GM20431 (cell line): Measurements from ENCODE around the gene SOSTDC1.
"Not testable (repeated sequence)": the region's sequence is repeated elsewhere in the genome, so short reads cannot be mapped to it uniquely, and the experiment has no call there.

Experiments used
- in situ Hi-C: fragments of 300-500 bp; cut with MseI, MboI; formaldehyde crosslinking; loops from one replicate; pipeline ENCODE4 v1.15.0; 2020; ENCODE audit warnings: low sequenced_read_pairs; ENCODE audit not compliant: unreplicated experiment

The SOSTDC1 gene

DNA sequence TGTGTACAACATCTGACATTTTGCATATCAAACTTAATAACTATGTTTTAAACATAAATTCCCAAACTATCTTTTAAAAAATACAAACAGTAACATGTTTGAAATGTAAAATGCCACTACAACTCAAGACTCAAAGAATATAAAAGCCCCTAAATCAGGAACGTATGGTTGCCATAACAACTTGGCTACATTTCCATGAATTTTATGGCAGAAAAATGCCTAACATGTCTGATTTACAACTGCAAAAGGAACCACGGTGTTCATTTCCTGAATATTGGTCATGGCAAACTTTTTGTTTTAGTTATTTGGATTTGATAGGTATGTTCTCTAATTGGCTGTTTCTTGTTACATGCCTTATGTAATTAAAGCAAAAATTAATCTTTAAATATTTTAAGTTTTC lies 2.0 kb downstream of the SOSTDC1 start:
- in situ Hi-C loops: no loop called here

DNA sequence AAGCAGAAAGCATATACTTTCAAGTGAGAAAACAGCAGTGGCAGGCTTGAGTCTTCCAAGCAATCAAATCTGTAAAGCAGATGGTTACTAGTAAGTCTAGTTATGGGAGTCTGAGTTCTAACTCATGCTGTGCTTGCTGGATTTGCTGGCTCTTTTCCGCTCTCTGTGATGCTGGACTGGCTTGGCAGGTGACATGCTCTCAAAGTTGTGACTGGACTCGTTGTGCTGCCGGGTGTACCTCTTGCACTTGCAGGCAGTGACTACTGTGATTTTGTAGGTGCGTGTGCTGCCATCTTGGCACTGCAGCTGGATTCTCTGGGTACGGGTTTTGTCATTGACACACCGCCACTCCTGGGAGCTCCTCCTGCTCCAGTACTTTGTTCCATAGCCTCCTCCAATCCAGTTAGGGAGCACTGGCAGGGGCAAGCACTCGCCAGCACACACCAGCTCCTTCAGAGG lies 3.1 kb downstream of the SOSTDC1 start:
- in situ Hi-C loops: no loop called here

DNA sequence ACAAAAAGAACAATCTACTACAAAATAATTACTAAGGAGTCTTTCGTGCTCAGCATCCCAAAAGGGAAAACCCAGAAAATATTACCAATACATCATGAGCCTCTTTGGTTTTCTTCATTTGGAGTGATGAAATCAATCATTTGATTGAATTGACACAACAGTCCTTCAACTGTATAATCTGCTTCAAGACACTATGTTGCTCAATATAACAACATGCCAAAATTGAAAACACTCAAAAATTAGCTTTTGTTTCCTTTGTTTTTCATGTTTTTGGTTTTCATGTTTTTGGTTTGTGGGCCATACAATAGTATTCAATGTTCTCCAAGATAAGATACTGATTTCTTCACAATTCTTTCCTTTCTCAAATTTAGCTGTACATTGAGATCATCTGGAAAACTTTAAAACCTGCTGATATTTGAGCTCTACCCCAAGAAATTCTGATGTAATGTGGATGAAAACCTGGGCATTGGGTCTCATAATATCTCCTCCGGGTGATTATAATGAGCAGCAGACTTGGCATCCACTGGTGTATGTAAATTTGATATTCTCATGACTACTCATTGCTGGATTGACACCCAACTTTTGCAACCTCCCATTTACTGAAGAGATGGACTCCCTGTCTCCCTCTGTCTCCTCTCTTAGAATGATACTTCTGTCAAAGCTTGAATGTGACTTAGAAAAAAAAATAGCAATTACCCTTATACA lies 4.6 kb downstream of the SOSTDC1 start:
- in situ Hi-C loops: no loop called here

DNA sequence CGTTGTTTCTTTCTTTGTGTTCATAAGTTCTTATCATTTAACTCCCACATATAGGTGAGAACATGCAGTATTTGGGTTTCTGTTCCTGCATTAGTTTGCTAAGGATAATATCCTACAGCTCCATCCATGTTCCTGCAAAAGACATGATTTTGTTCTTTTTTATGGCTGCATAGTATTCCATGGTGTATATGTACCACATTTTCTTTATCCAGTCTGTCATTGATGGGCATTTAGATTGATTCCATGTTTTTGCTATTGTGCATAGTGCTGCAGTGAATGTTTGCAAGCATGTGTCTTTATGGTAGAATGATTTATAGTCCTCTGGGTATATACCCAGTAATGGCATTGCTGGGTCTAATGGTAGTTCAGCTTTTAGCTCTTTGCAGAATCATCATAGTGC lies 9.2 kb downstream of the SOSTDC1 start:
- in situ Hi-C loops: not testable (repeated sequence)

DNA sequence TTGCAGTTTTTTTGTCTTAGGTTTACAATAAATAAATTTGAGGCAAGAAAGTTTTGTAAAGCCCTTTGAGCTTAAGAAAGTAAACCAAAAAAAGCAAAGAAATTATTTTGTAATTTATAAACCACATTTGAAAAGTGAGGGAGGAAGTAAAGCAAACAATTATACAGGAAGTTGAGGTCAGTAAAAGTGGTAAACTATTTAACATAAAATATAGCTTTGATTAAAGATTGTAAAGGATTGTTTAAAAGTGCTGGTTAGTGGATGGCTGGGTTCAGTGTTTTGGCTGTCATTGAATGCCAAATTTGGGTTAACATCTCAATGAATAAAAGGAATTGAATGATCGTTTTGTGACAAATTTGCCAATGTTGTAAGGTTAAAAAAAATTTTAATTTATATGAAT lies 9.9 kb downstream of the SOSTDC1 start:
- in situ Hi-C loops: no loop called here

DNA sequence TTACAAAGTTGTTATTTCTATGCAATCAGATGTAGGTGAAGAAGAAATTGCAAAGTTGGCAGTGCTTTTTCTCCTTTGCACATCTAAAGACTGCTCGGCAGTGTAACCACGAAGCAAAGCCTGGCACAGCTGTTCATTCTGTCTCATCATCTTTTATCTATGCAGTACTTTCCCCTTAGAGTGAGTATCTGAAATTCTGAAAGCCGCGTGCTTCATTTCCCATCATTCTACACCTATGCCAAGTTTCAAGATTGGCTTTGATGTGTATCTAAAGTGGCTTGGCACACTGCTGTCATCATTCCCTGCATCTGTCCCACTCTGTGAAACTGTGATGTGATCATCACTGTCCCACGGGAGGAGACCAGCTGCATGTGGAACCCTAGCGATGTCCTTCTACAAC lies 15.2 kb downstream of the SOSTDC1 start:
- in situ Hi-C loops: no loop called here

DNA sequence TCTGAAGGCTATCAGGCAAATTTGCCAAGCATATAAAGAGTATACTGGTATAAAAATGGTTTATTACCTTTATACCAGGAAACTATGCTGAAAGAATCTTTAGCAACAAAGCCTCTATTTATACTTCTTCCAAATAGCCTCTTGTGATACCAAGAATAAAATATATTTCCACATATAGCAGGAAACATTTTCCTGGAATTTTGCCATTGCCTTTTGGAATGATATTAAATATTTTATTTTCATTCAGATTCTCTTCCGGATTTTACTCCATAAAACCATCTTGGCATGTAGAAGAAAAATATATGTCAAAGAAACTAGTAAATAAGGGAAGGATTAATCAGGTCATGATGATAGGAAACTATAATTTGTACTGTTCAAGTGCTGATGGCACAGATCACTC lies 17.7 kb downstream of the SOSTDC1 start:
- in situ Hi-C loops: no loop called here

DNA sequence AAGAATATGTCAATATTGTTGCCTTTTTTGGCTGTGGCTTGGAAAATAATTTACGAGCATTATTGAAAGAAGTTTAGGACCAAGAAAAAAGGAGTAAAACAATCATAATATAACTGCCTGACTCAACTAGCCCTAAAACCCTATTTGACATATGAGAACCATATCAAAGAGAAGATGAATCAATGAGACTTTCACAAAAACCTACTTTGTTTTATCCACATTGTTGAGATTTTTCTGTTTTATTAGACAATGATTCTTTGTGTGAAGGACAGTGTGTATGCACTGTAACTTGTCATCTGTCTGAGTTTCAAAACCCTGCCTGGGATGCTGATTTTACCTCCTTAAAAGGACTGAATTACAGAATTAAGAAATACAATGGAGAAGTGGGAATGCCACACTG lies 19.0 kb downstream of the SOSTDC1 start:
- in situ Hi-C loops: no loop called here

DNA sequence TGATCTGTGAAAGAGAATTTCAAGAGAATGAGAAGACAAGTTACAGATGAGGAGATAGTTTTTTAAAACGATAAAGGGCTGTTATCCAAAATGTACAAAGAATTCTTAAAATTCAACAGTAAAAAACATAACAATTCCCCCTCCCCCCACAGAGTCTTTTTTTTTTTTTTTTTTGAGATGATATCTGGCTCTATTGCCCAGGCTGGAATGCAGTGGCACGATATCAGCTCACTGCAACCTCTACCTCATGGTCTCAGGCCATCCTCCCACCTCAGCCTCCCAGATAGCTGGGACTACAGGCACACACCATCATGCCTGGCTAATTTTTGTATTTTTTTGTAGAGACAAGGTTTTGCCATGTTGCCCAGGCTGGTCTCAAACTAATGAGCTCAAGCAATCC lies 21.7 kb downstream of the SOSTDC1 start:
- in situ Hi-C loops: not testable (repeated sequence)

DNA sequence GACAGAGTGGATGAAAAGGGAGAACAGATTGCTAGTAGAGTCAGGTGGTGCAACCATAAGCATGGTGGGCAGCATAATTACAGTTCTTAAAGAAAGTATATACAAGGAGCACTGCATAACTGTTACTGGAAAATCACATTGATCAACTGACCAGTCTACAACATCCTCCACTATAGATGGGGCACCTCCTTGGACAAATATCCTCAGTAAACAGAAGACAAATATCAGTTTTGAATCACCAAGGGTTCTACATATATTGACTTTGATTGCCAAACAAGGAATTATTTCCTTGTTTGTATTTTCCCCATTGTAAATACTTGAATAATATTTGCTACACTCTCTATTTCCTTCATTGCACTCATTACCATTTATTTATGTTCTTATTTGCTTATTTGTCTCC lies 26.6 kb downstream of the SOSTDC1 start:
- in situ Hi-C loops: no loop called here

DNA sequence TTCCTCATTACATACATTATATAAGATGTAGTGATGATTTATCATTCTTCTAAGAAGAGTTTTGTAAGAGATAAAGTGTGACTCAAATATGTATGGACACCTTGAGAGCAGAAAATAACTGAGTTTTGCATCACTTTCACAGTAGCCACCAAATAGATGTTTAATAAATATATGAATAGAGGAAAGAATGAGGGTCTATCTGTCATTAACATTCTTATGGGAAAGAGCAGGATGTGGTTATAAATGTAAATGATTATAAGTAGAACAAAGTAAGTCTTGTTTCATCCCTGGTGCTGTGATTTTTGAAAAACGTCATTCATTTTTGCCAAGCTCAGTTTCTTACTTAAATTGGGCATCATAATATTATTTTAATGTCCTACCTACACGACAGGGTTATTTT lies 29.2 kb downstream of the SOSTDC1 start:
- in situ Hi-C loops: no loop called here

DNA sequence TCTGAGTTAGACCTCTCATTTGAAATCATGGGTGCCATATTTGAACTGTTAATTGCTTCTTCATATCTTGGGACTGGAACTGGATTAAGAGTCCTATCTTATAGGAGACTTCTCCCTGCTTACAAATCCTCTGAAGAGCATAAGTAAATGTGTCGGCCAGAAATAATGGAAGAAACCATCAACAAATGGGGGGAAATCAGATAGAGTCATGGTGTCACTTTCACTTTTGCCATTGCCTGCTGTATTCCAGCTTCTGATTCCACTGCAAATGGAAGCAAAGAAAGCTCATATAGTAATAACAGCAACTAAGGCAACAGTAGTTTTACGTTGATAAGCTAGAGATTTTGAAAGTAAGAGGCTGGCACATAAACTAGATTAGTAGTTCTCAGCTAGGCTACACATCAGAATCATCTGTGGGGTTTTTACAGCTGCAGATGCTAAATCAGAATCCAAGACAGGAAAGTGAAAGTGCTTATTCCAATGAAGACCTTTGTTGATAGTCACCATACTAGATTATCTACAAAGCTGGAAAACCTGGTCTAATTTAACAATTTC lies 31.9 kb downstream of the SOSTDC1 start:
- in situ Hi-C loops: no loop called here

DNA sequence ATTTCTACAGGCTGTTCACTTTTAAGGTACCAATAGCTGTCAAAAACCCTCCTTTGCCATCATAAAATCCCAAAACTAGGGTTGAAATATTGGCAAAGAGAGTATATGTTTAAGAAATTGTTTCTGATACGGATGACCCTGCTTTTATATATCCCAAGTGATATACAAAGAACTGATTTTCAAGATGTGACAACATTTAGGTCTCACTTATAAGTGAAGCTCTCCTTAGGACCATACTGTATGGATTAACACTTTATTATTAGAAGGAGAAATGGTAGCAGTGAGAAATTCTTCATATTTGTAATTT lies 33.2 kb downstream of the SOSTDC1 start:
- in situ Hi-C loops: no loop called here

DNA sequence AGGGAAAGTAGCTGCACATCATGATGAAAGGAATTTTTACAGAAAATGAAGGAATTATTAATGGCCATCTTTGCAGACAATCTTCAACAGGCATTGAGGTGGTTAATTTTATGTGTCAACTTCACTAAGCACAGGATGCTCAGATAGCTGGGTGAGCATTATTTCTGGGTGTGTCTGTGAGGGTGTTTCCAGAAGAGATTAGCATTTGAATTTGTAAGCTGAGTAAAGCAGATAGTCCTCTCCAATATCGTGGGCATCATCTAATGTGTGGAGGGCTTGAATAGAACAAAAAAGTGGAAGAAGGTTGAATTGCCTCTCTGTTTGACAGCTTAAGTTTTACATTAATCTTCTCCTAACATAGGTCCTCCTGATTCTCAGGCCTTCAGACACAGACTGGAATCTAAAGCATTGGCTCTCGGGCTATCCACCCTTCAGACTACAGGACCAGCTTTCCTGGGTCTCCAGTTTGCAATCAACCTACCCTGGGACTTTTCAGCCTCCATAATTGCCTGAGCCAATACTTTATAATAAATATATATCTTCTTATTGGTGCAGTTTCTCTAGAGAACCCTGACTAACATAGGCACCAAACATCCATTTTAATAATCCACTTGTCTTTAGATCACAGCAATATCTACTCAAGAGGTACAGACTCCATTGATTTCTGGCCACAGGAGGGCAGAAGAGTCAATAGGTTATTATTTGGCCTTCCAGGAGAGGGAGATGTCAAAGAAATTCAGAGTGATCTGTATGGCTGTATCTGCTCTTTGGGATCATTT lies 33.7 kb downstream of the SOSTDC1 start:
- in situ Hi-C loops: no loop called here

DNA sequence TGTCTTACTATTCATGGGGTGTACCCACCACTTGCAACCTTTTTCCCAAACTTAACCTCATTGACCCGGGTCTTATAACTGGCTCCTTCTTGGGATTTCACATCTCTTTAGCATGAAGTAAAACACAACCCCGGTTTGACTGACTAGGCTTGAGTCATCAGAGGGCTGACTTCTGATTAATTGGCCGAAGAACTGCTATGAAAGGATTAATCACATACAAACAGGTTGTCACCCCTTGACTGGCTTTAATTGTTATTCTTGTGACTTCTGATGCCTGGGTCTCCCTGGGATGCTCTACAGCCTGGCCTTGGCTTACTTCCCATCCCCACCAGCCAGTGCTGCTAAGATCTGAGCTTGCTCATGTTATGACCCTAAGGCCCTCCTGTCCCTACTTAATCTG lies 35.4 kb downstream of the SOSTDC1 start:
- in situ Hi-C loops: no loop called here

DNA sequence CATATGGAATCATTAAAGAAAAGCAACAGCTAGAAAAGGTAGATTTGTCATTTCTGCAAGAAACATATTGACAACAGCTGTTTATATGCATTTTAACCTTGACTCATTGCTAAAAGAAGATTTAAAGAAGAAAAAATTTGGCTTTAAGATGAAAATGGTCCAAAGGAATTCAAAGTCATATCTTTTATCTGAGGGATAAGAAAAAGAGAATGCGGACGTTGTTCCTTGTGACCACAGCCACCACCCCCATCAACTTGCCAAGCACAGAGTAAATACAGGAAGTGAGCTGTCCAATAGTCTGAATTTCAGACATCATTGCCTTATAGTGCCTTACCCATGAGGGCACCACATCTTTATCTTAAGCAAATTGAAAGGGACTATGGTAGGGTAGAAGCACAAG lies 36.9 kb downstream of the SOSTDC1 start:
- in situ Hi-C loops: no loop called here

DNA sequence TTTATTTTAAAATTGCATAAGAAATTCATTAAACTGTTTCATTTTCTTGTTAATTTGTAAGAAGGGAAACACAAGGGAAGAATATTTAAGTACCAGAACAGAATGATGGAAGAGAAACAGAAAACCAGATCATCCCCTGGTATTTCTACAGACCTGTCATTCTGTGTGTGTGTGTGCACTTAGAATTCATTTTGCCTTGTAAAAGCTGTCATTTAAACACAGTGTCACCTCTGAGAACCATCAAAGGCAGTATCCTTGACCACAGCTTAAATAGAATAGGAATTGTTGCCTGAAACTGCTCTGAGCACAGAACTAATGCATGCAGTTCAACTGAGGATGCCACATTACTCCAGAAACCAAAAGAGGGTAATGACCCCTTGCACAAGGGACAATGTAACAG lies 37.4 kb downstream of the SOSTDC1 start:
- in situ Hi-C loops: no loop called here

DNA sequence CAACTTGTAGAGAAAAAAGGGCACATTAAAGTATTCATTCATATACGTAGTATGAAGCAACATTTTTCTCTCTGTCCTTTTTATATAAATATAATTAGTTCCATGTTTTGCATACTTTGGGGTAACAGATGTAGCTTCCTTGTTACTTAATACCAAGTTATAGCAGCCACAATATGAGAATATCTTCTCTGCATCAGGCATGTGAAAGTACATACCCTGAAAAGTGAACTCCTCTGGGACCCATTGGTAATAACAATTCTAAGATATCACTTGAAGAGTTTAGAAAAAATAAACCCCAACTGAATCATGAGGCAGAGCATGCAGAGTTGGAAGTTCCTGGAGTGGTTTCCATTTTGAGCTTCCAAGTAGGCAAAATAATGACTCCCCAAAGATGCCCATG lies 41.8 kb downstream of the SOSTDC1 start:
- in situ Hi-C loops: no loop called here

DNA sequence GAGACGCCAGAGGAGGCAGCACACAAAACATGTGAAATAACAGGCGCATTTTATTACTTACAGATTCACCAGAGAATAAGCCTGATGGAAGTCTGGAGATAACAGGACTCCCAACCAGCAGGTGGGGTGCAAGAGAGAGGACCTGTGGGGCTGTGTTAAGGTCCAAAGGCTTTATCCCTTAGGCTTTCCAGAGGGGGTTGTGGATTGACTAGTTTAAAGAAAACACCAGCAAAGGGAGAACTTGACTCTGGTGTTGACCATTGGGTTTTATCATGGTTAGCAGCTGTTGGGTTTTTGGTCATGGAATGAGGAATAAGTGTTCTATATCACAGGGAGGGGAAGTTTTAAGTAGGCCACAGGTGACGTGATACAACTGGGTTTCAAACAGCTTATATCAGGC lies 42.6 kb downstream of the SOSTDC1 start:
- in situ Hi-C loops: no loop called here

DNA sequence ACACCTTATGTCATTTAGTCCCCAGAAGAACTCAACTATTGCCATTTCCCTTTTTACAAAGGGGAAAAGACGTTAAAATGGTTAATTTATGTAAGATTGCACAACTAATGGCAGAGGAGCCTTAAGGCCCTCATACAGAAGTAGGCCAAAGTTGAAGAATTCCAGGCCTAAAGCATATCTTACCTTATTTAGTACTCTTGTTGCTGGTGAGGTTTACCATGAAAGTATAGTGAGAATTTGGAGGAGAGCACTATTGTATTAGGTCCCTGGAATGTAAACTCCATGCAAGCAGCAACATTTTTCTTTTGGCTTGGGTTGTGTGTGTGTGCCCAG lies 43.5 kb downstream of the SOSTDC1 start:
- in situ Hi-C loops: no loop called here

DNA sequence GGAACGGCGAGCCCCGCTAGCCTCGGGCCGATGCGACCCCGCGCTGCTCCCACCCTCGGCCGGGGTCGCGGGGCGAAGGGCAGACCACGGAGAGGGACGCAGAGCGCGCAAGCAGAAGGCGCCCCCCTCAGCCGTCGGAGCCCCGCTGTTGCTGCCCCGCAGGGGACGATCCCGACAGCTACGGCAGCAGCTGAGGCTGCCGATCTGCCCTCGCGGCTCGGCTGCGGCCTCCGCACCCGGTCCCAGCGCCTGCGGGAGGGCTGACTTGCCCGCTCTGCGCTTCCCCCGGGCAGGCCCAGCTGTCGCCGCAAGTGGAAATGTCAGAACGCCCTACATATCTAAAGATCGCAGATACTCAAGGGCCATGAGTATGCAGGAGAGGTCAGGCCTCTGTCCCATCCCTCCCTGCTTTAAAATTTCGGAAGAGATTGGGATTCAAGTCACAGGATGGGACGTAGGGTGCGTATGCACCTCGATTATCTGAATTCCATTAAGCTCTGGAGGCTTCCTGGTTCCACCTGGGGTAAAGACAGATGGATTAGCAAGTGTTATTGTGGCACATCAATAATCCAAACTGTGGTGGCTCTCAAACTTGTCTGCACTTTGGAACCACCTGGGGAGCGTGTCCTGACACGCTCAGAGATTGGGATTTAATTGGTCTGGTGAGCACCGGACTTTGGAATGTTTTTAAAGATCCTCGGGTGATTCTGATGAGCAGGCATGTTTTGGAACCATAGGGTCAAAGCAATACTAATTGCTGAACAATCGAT lies 44.0 kb downstream of the SOSTDC1 start, which contains the start of gene CRPPA:
Gene CRPPA (minus strand): TSS at position 206 of the 770 bp plus-strand sequence. CDS start 216 bp downstream, outside the sequence.
- in situ Hi-C loops: no loop called here
